ENCODE measurements around the gene PDE5A. TPM values are rescaled to one million over a fixed set of nuclear protein-coding genes. Genes with fewer than 3 reads are reported as not detected.

The PDE5A gene
- total RNA-seq, 2 experiments from 2014 or later = 0.64 to 0.87 TPM

DNA sequence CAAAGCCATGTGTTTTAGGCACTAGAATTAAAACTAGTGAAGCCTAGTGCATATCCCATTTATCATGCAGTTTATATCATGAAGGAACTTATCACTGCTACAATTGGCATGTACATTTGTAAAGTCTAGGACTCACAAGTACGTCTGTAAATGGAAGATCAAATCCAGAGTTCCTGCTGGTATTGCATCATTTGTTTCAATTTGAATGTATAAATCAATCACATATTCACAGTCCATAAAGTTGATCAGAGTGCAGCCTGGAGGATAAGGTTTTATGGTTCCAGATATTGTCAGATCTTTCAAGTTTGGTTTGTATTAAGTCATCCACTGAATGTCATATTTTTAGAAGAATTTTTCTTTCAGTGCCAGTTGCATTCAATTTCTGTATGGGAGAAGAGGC is 32.6 kb upstream of the PDE5A start:
- Mint-ChIP-seq H3K4me1 (ENCODE audit: low read depth) (no peaks in the 10 kb centered on the region), H3K27ac (no peak overlapping the region), H3K4me3 (no peak overlapping the region), H3K36me3 (no peaks in the 10 kb centered on the region), H3K27me3 (peaks cover 9% of the 10 kb centered on the region), H3K9me3 (no peaks in the 10 kb centered on the region)
- ChIA-PET CTCF (no interaction called here), POLR2A (no interaction called here)
- no peak for DNase-seq
- intact Hi-C loops (cut with micrococcal nuclease) = no loop called here

- no peak overlapping the region for H3K4me3 Mint-ChIP-seq
- peaks cover 9% of the 10 kb centered on the region for H3K27me3 Mint-ChIP-seq
- DNase-seq = no peak
- CTCF ChIA-PET = interaction anchor here (1.3 to 2.0 kb wide), 2 partner anchors 31 to 33 kb away, joined by 3 to 9 read pairs; partner anchors contain the start of gene PDE5A
- H3K4me1 Mint-ChIP-seq (ENCODE audit: low read depth) = no peaks in the 10 kb centered on the region
- POLR2A ChIA-PET = no interaction called here
- no peaks in the 10 kb centered on the region for H3K36me3 Mint-ChIP-seq
- H3K9me3 Mint-ChIP-seq = no peaks in the 10 kb centered on the region
- H3K27ac Mint-ChIP-seq = no peak overlapping the region
- intact Hi-C loops (cut with micrococcal nuclease) = no loop called here
Observed at GRCh38 chr4:119659576-119659975, 31.0 kb upstream of the PDE5A start.

DNA sequence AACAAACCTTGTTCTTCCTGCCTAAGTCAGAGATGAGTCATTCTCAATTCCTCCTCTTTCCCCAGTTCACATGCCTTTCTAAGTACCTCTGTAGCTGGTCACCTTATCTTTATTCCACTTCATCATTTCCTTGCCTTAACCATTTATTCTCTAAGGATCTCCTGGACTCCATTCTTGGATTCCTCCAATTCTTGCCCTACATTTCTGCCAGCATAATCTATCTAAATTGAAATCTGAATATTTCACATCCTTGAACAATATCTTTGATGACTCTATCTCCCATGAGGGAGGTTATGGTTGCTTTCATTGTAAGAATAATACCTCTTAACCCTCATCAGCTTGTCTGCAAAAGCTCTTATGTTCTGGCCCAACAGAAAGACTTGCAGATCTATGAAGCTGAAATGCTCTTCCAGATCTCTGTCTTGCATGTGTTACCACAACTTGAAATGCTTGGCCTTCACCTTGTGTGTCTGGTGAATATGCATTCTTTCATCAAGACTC is 28.6 kb upstream of the PDE5A start:
- Mint-ChIP-seq H3K9me3 (no peaks in the 10 kb centered on the region), H3K27me3 (peaks cover 4% of the 10 kb centered on the region), H3K4me1 (ENCODE audit: low read depth) (no peaks in the 10 kb centered on the region), H3K4me3 (no peak overlapping the region), H3K36me3 (no peaks in the 10 kb centered on the region), H3K27ac (no peak overlapping the region)
- CTCF ChIA-PET = interaction anchor here (7.3 kb wide), 1 partner anchor 29 kb away, joined by 34 read pairs; the partner anchor contains the start of gene PDE5A
- intact Hi-C loops (cut with micrococcal nuclease) = no loop called here
- POLR2A ChIA-PET = no interaction called here
- no peak for DNase-seq

DNA sequence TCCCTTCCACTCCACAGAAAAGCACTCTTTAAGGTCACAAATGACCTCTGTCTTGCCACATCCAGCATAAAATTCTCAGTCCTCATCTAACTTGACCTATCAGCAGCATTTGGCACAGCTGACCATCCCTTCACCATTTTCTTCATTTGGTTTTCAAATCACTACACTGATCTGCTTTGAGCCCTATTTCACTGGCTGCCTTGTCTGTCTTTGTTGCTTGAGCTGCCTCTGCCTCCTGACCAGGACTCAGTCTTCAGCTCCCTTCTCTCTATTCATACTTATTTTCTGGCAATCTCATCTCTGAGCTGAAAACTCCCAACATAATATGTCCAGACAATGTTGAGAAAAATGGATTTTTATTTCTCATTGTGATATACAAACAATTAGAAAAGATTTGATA is 27.7 kb upstream of the PDE5A start:
- H3K27ac Mint-ChIP-seq = no peak overlapping the region

DNA sequence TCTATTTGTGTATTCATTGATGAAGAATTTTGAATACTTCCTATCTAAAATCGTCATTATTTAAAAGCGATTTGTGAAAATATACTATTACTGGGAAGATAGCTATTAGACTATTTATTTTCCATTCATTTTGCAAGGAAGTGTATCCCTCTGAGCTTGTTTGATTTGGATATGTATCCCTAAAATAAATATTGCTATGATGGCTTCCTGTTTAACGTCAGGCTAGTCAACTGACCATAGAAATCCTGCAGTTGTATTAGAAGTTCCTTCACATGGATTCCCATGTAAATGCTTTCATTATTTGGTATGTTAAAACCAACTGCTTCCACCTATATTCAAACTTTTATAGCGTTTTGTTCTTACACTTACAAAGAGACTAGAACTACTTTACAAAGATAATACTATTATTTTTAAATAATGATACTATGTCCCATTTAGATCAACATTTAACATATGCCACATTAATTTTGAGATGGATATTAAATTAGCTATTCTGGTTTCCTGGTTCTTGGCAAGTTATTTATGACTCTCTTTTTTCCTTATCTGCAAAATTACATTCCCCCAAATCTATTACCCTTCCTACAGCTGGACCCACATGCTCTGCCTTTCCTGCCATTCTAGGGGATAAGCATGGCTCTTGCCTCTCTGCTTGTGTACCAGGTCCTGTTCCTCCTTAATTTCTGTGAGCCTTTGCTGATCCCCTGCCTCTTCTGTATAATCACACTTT is 26.7 kb upstream of the PDE5A start:
- DNase-seq = no peak
- CTCF ChIA-PET = interaction anchor here (7.3 kb wide), 1 partner anchor 27 kb away, joined by 34 read pairs; the partner anchor contains the start of gene PDE5A
- no peaks in the 10 kb centered on the region for H3K9me3 Mint-ChIP-seq

More for the DNA sequence above, 27.7 kb upstream of the PDE5A start:
- no peaks in the 10 kb centered on the region for H3K4me1 Mint-ChIP-seq (ENCODE audit: low read depth)
- H3K36me3 Mint-ChIP-seq = no peaks in the 10 kb centered on the region
- ChIA-PET CTCF (interaction anchor here (7.3 kb wide), 1 partner anchor 28 kb away, joined by 34 read pairs; the partner anchor contains the start of gene PDE5A), POLR2A (no interaction called here)
- no peak overlapping the region for H3K4me3 Mint-ChIP-seq
- DNase-seq = no peak
- intact Hi-C loops (cut with micrococcal nuclease) = no loop called here
- H3K9me3 Mint-ChIP-seq = no peaks in the 10 kb centered on the region
- peaks cover 4% of the 10 kb centered on the region for H3K27me3 Mint-ChIP-seq

GRCh38 chr4:119653990-119654389 is 25.4 kb upstream of the PDE5A start:
- H3K4me1 Mint-ChIP-seq (ENCODE audit: low read depth) = no peaks in the 10 kb centered on the region
- POLR2A ChIA-PET = no interaction called here
- no peak overlapping the region for H3K4me3 Mint-ChIP-seq
- H3K9me3 Mint-ChIP-seq = no peaks in the 10 kb centered on the region
- intact Hi-C loops (cut with micrococcal nuclease) = no loop called here
- no peak for DNase-seq
- H3K27me3 Mint-ChIP-seq = no peaks in the 10 kb centered on the region
- no peaks in the 10 kb centered on the region for H3K36me3 Mint-ChIP-seq
- H3K27ac Mint-ChIP-seq = no peak overlapping the region
- CTCF ChIA-PET = interaction anchor here (1.0 to 7.3 kb wide), 2 partner anchors 9 to 26 kb away, joined by 4 to 34 read pairs; partner anchors contain the start of gene PDE5A

More for the DNA sequence above, 26.7 kb upstream of the PDE5A start:
- Mint-ChIP-seq H3K36me3 (no peaks in the 10 kb centered on the region), H3K4me3 (no peak overlapping the region), H3K27me3 (no peaks in the 10 kb centered on the region), H3K4me1 (ENCODE audit: low read depth) (no peaks in the 10 kb centered on the region), H3K27ac (no peak overlapping the region)
- POLR2A ChIA-PET = no interaction called here
- intact Hi-C loops (cut with micrococcal nuclease) = no loop called here

- no peak for DNase-seq
- POLR2A ChIA-PET = no interaction called here
- Mint-ChIP-seq H3K36me3 (no peaks in the 10 kb centered on the region), H3K4me1 (ENCODE audit: low read depth) (no peaks in the 10 kb centered on the region), H3K27ac (no peak overlapping the region), H3K27me3 (no peaks in the 10 kb centered on the region), H3K4me3 (no peak overlapping the region), H3K9me3 (no peaks in the 10 kb centered on the region)
- CTCF ChIA-PET = interaction anchor here (7.3 kb wide), 1 partner anchor 25 kb away, joined by 34 read pairs; the partner anchor contains the start of gene PDE5A
- intact Hi-C loops (cut with micrococcal nuclease) = no loop called here
Observed at GRCh38 chr4:119652998-119653397, 24.4 kb upstream of the PDE5A start.

DNA sequence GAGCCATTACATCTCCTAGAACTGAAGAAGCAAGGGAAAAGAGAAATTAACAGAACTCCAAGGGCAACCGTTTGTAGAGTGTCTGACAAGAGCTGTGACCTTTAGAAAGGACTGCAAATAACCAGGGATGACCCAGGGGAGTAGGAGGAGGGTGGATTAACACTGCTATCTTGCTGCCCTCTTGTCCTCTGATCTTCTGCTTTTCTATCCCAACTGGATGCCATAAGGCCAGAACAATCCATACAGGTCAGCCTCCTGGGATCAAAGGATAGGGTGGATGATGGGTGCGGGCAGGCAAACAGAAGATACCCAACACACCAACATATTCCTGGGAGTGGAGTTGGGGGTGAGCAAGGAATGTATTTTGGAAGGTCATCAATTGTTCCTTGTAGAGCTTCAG is 19.8 kb upstream of the PDE5A start:
- ChIA-PET POLR2A (no interaction called here), CTCF (interaction anchor here (1.8 kb wide), 1 partner anchor 19 kb away, joined by 5 read pairs; the partner anchor contains the start of gene PDE5A)
- no peaks in the 10 kb centered on the region for H3K36me3 Mint-ChIP-seq
- peaks cover 5% of the 10 kb centered on the region for H3K27me3 Mint-ChIP-seq
- intact Hi-C loops (cut with micrococcal nuclease) = no loop called here
- no peaks in the 10 kb centered on the region for H3K9me3 Mint-ChIP-seq
- DNase-seq = no peak
- H3K4me3 Mint-ChIP-seq = no peak overlapping the region
- H3K4me1 Mint-ChIP-seq (ENCODE audit: low read depth) = peaks cover 3% of the 10 kb centered on the region
- no peak overlapping the region for H3K27ac Mint-ChIP-seq

DNA sequence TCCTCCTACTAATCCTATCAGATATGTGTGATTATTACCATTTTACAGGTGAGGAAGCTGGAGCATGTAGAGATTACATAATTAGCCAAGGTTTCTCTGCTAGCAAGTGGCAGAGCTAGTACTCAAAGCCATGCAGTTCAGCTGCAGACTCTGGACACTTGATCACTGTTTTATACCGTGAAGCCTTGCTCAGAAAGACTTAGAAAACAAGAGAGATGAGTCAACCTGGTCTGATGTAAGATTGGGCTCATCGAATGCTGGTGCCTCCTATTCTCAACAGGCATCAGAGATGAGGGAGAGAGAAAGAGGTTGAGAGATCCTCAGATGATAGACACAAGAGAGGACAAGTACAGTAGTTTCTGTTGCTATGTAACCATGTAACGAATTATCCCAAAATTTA is 19.0 kb upstream of the PDE5A start:
- H3K9me3 Mint-ChIP-seq = no peaks in the 10 kb centered on the region
- intact Hi-C loops (cut with micrococcal nuclease) = no loop called here
- POLR2A ChIA-PET = no interaction called here
- CTCF ChIA-PET = interaction anchor here (1.8 kb wide), 1 partner anchor 19 kb away, joined by 5 read pairs; the partner anchor contains the start of gene PDE5A
- no peak overlapping the region for H3K4me3 Mint-ChIP-seq
- peaks cover 5% of the 10 kb centered on the region for H3K27me3 Mint-ChIP-seq
- no peak for DNase-seq
- H3K27ac Mint-ChIP-seq = no peak overlapping the region
- no peaks in the 10 kb centered on the region for H3K36me3 Mint-ChIP-seq
- H3K4me1 Mint-ChIP-seq (ENCODE audit: low read depth) = peaks cover 3% of the 10 kb centered on the region

DNA sequence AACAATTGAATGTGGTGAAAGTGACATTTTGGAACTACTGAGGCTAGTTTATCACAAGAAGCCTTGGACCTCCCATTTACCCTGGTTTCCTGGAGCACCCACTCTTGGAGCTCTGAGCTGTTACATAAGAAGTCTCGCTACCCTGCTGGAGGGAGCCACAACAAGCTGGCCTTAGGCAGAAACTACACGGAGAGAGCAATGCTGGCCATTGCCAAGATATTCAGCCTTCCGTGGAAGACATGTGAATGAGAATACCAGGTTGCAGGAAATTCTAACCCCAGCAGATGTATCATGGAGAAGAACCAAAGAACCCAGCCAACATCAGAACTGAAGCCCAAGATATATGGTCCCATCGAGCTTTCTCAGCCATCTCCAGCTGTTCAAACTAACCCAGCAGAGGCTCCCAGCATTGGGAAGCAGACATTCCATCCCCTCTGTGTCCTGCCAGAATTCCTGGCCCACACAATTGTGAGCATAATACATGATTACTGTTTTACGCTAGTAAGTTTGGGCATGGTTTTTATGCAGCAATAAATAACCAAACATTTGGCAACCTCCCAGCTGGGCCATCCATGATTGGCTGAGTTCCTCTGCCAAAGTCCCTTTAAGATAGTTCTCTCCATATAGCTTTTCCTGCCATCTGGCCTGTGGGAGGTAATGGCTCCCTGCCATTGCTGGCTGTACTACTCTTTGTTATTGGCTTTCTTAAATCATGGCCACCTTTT is 17.9 kb upstream of the PDE5A start:
- Mint-ChIP-seq H3K4me1 (ENCODE audit: low read depth) (peaks cover 3% of the 10 kb centered on the region), H3K27me3 (peaks cover 5% of the 10 kb centered on the region), H3K4me3 (no peak overlapping the region), H3K36me3 (no peaks in the 10 kb centered on the region), H3K27ac (no peak overlapping the region), H3K9me3 (no peaks in the 10 kb centered on the region)
- ChIA-PET POLR2A (no interaction called here), CTCF (no interaction called here)
- intact Hi-C loops (cut with micrococcal nuclease) = no loop called here
- no peak for DNase-seq

DNA sequence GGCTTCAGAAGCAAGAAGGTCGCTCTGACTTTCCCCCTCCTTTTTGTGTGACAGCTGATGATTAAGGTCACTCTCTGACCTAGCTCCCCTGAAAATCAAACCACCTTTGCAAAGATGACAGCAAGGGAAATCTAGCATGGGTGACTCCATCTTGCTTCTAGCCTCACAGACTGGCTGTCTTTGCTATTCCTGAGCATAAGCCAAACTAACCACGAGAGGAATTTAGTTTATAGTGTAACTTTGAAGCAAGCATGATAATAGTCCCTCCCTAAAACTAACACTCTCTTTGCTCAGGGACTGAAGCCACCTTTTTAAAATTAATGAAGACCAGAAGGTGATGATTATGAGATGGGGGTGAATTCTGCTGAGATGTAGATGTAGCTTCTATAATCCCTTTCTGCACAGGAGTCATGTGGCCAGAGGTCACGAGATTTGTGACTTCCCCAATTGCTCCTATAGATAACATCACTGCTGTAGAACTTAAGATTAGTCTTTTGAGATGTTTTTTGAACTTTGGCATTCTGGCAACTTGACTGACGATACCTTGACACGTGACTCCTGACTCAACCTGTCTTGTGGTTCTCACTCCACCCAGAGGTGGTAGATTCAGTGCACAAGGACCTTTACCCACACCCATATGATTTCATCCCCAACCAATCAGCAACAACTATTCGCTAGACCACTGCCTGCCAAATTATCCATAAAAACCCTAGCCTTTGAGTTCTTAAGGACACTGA is 14.9 kb upstream of the PDE5A start:
- intact Hi-C loops (cut with micrococcal nuclease) = no loop called here
- H3K27ac Mint-ChIP-seq = no peak overlapping the region
- no peak overlapping the region for H3K4me3 Mint-ChIP-seq
- peaks cover 3% of the 10 kb centered on the region for H3K4me1 Mint-ChIP-seq (ENCODE audit: low read depth)
- H3K27me3 Mint-ChIP-seq = peaks cover 5% of the 10 kb centered on the region
- POLR2A ChIA-PET = no interaction called here
- CTCF ChIA-PET = interaction anchor here (1.1 kb wide), 1 partner anchor 15 kb away, joined by 4 read pairs; the partner anchor contains the start of gene PDE5A
- no peaks in the 10 kb centered on the region for H3K9me3 Mint-ChIP-seq
- no peak for DNase-seq
- H3K36me3 Mint-ChIP-seq = no peaks in the 10 kb centered on the region

GRCh38 chr4:119641765-119642164 is 13.2 kb upstream of the PDE5A start:
- Mint-ChIP-seq H3K4me1 (ENCODE audit: low read depth) (peaks cover 3% of the 10 kb centered on the region), H3K27ac (no peak overlapping the region), H3K36me3 (no peaks in the 10 kb centered on the region), H3K9me3 (no peaks in the 10 kb centered on the region), H3K27me3 (peaks cover 4% of the 10 kb centered on the region), H3K4me3 (no peak overlapping the region)
- intact Hi-C loops (cut with micrococcal nuclease) = no loop called here
- POLR2A ChIA-PET = interaction anchor here (0.5 kb wide), 1 partner anchor 139 kb away, joined by 6 read pairs; no protein-coding TSS in a partner anchor
- CTCF ChIA-PET = interaction anchor here (1.2 to 1.5 kb wide), 3 partner anchors 13 to 404 kb away, joined by 3 to 5 read pairs (median 3); partner anchors contain the start of gene PDE5A
- no peak for DNase-seq
